Gastroesophageal sphincter (tissue), 3 donors: ENCODE data around the gene TRIM7.

Experiments
- EP300 ChIP-seq: sonication (generic); formaldehyde crosslinking; IDR thresholded peaks from one replicate; pipeline ENCODE4 v1.6.1; 2017; ENCODE audit warnings: antibody characterized with exemption, mild to moderate bottlenecking
- POLR2A ChIP-seq, 2 donors: fragments of 450-650 bp; IDR thresholded peaks; one replicate each; pipeline ENCODE4 v1.6.1; 2017; ENCODE audit warnings: antibody characterized with exemption in 2 of 2, mild to moderate bottlenecking in 2 of 2, moderate library complexity in 1 of 2
- POLR2AphosphoS5 ChIP-seq: sonication (generic); formaldehyde crosslinking; IDR thresholded peaks from one replicate; pipeline ENCODE4 v1.6.1; 2017; ENCODE audit warnings: antibody characterized with exemption
- TF ChIP-seq, protein P1 (sequence below), 4 experiments: fragments of 200-600 bp in 2 of 4; fragments of 450-650 bp in 2 of 4; sonication (generic) in 1 of 4; IDR thresholded peaks; one replicate each; pipeline ENCODE4 v1.5.1; 2017 to 2019; ENCODE audit warnings: antibody characterized with exemption in 4 of 4, mild to moderate bottlenecking in 2 of 4, moderate library complexity in 2 of 4

DNA sequence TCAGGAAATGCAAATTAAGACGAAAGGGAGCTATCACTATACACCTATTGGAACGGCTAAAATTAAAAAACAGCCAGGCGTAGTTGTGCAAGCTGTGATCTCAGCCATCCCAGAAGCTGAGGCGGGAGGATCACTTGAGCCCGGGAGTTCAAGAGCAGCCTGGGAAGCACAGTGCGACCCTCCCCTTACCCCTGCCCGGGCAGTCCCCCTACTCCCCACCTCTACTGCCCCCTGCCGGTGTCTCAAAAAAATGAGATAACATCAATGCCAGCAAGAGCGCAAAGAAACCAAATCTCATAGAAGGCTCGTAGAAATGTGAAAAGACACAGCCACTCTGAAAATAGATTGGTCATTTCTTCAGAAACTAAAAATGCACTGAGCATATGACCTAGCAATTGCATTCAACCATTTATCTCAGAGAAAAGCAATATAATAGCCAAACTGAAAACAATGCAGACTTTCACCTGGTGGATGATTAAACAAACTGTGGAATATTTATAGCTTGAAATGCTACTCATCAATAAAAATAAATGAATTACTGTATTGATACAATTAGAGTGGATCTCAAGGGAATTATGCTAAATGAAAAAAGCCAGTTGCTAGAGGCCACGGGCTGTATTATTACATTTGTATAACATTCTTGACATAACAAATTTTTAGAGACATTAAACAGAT lies 37.0 kb downstream of the TRIM7 start:
- TF ChIP-seq, protein P1, sequence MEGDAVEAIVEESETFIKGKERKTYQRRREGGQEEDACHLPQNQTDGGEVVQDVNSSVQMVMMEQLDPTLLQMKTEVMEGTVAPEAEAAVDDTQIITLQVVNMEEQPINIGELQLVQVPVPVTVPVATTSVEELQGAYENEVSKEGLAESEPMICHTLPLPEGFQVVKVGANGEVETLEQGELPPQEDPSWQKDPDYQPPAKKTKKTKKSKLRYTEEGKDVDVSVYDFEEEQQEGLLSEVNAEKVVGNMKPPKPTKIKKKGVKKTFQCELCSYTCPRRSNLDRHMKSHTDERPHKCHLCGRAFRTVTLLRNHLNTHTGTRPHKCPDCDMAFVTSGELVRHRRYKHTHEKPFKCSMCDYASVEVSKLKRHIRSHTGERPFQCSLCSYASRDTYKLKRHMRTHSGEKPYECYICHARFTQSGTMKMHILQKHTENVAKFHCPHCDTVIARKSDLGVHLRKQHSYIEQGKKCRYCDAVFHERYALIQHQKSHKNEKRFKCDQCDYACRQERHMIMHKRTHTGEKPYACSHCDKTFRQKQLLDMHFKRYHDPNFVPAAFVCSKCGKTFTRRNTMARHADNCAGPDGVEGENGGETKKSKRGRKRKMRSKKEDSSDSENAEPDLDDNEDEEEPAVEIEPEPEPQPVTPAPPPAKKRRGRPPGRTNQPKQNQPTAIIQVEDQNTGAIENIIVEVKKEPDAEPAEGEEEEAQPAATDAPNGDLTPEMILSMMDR (IDR thresholded peaks at IDR 0.05) = no peak
- TF ChIP-seq POLR2A (IDR thresholded peaks at IDR 0.05) (no peak), EP300 (no peak), POLR2AphosphoS5 (no peak)
